Activated CD4-positive, alpha-beta T cell treated with anti-CD3 and anti-CD28 coated beads, Interleukin-2, amount 10 ng/mL, durations not matched to agents 24 days and 14 days (primary cell): ENCODE measurements around the gene ZNF554. TPM values are rescaled to one million over a fixed set of nuclear protein-coding genes. Genes with fewer than 3 reads are reported as not detected.

Source experiments
- DNase-seq: peaks from one replicate; pipeline ENCODE4 v3.0.0; 2022
- H3K27ac Mint-ChIP-seq: one replicate; pipeline ENCODE4 v1.8.0; 2022; ENCODE audit warnings: mild to moderate bottlenecking, mixed read lengths
- H3K27me3 Mint-ChIP-seq: one replicate; pipeline ENCODE4 v1.8.0; 2022; ENCODE audit warnings: mixed read lengths
- H3K36me3 Mint-ChIP-seq: one replicate; pipeline ENCODE4 v1.8.0; 2022; ENCODE audit warnings: low read depth, mild to moderate bottlenecking, mixed read lengths
- H3K4me1 Mint-ChIP-seq: one replicate; pipeline ENCODE4 v1.8.0; 2021; ENCODE audit warnings: mixed read lengths
- H3K4me3 Mint-ChIP-seq: one replicate; pipeline ENCODE4 v1.8.0; 2022; ENCODE audit warnings: mild to moderate bottlenecking, moderate library complexity, mixed read lengths
- H3K9me3 Mint-ChIP-seq: one replicate; pipeline ENCODE4 v1.8.0; 2021; ENCODE audit warnings: mixed read lengths
- intact Hi-C: fragments of 100-400 bp; cut with micrococcal nuclease; formaldehyde crosslinking; loops from one replicate; pipeline ENCODE4 v1.15.1; 2023
- total RNA-seq: library from RNA; stranded (reverse); gene quantifications from 2 replicates; pipeline ENCODE4 v1.2.3, GENCODE V29; 2022

The ZNF554 gene
- total RNA-seq, 1 donor from 2014 or later, result 2.1 TPM

- Mint-ChIP-seq H3K4me1 (no peaks in the 10 kb centered on the region), H3K36me3 (peaks cover 36% of the 10 kb centered on the region), H3K27me3 (no peaks in the 10 kb centered on the region), H3K27ac (no peak overlapping the region), H3K9me3 (no peaks in the 10 kb centered on the region), H3K4me3 (no peak overlapping the region)
- intact Hi-C loops, result no loop called here
- no peak for DNase-seq
Measured at GRCh38 chr19:2807379-2808128, 12.1 kb upstream of the ZNF554 start.

- Mint-ChIP-seq H3K4me1 (no peaks in the 10 kb centered on the region), H3K4me3 (no peak overlapping the region), H3K36me3 (peaks cover 31% of the 10 kb centered on the region), H3K27ac (no peak overlapping the region), H3K9me3 (no peaks in the 10 kb centered on the region), H3K27me3 (no peaks in the 10 kb centered on the region)
- DNase-seq, result no peak
- intact Hi-C loops, result no loop called here
Measured at GRCh38 chr19:2808129-2808941, 11.3 kb upstream of the ZNF554 start.

- intact Hi-C loops, result no loop called here
- H3K27me3 Mint-ChIP-seq, result no peaks in the 10 kb centered on the region
- no peak for DNase-seq
- peaks cover 27% of the 10 kb centered on the region for H3K36me3 Mint-ChIP-seq
- H3K9me3 Mint-ChIP-seq, result no peaks in the 10 kb centered on the region
- no peak overlapping the region for H3K27ac Mint-ChIP-seq
- H3K4me3 Mint-ChIP-seq, result no peak overlapping the region
- H3K4me1 Mint-ChIP-seq, result no peaks in the 10 kb centered on the region
Measured at GRCh38 chr19:2809387-2810140, 10.1 kb upstream of the ZNF554 start.

GRCh38 chr19:2810141-2811091 lies 9.3 kb upstream of the ZNF554 start:
- H3K27ac Mint-ChIP-seq, result no peak overlapping the region
- intact Hi-C loops, result no loop called here
- H3K9me3 Mint-ChIP-seq, result no peaks in the 10 kb centered on the region
- H3K36me3 Mint-ChIP-seq, result peaks cover 24% of the 10 kb centered on the region
- H3K4me3 Mint-ChIP-seq, result no peak overlapping the region
- H3K4me1 Mint-ChIP-seq, result no peaks in the 10 kb centered on the region
- DNase-seq, result no peak
- no peaks in the 10 kb centered on the region for H3K27me3 Mint-ChIP-seq

- no peak overlapping the region for H3K4me3 Mint-ChIP-seq
- H3K4me1 Mint-ChIP-seq, result no peaks in the 10 kb centered on the region
- no peak for DNase-seq
- peaks cover 22% of the 10 kb centered on the region for H3K36me3 Mint-ChIP-seq
- no peak overlapping the region for H3K27ac Mint-ChIP-seq
- intact Hi-C loops, result no loop called here
- H3K9me3 Mint-ChIP-seq, result no peaks in the 10 kb centered on the region
- no peaks in the 10 kb centered on the region for H3K27me3 Mint-ChIP-seq
Measured at GRCh38 chr19:2811221-2811722, 8.4 kb upstream of the ZNF554 start.

- H3K36me3 Mint-ChIP-seq, result peaks cover 19% of the 10 kb centered on the region
- H3K27me3 Mint-ChIP-seq, result no peaks in the 10 kb centered on the region
- H3K4me3 Mint-ChIP-seq, result no peak overlapping the region
- intact Hi-C loops, result no loop called here
- no peaks in the 10 kb centered on the region for H3K9me3 Mint-ChIP-seq
- no peaks in the 10 kb centered on the region for H3K4me1 Mint-ChIP-seq
- no peak overlapping the region for H3K27ac Mint-ChIP-seq
- no peak for DNase-seq
Measured at GRCh38 chr19:2811735-2812413, 7.8 kb upstream of the ZNF554 start.

- H3K4me3 Mint-ChIP-seq, result no peak overlapping the region
Measured at GRCh38 chr19:2812414-2813234, 7.0 kb upstream of the ZNF554 start.

GRCh38 chr19:2813235-2814160 lies 6.2 kb upstream of the ZNF554 start:
- peaks cover 2% of the 10 kb centered on the region for H3K4me1 Mint-ChIP-seq
- DNase-seq, result no peak
- H3K4me3 Mint-ChIP-seq, result no peak overlapping the region
- H3K27ac Mint-ChIP-seq, result no peak overlapping the region
- intact Hi-C loops, result no loop called here
- H3K27me3 Mint-ChIP-seq, result no peaks in the 10 kb centered on the region
- H3K36me3 Mint-ChIP-seq, result peaks cover 18% of the 10 kb centered on the region
- no peaks in the 10 kb centered on the region for H3K9me3 Mint-ChIP-seq

More at GRCh38 chr19:2812414-2813234, 7.0 kb upstream of the ZNF554 start:
- peaks cover 19% of the 10 kb centered on the region for H3K36me3 Mint-ChIP-seq
- no peak overlapping the region for H3K27ac Mint-ChIP-seq
- intact Hi-C loops, result no loop called here
- H3K4me1 Mint-ChIP-seq, result peaks cover 2% of the 10 kb centered on the region
- no peaks in the 10 kb centered on the region for H3K27me3 Mint-ChIP-seq
- no peaks in the 10 kb centered on the region for H3K9me3 Mint-ChIP-seq
- DNase-seq, result no peak

- peaks cover 2% of the 10 kb centered on the region for H3K4me1 Mint-ChIP-seq
- no peak overlapping the region for H3K27ac Mint-ChIP-seq
Measured at GRCh38 chr19:2814426-2814825, 5.2 kb upstream of the ZNF554 start.

GRCh38 chr19:2815191-2815614 lies 4.5 kb upstream of the ZNF554 start:
- DNase-seq, result no peak
- H3K9me3 Mint-ChIP-seq, result no peaks in the 10 kb centered on the region
- H3K4me3 Mint-ChIP-seq, result no peak overlapping the region
- H3K36me3 Mint-ChIP-seq, result peaks cover 4% of the 10 kb centered on the region
- no peaks in the 10 kb centered on the region for H3K27me3 Mint-ChIP-seq
- peaks cover 2% of the 10 kb centered on the region for H3K4me1 Mint-ChIP-seq
- H3K27ac Mint-ChIP-seq, result no peak overlapping the region
- intact Hi-C loops, result no loop called here

More at GRCh38 chr19:2814426-2814825, 5.2 kb upstream of the ZNF554 start:
- no peaks in the 10 kb centered on the region for H3K9me3 Mint-ChIP-seq
- DNase-seq, result no peak
- intact Hi-C loops, result no loop called here
- no peaks in the 10 kb centered on the region for H3K27me3 Mint-ChIP-seq
- H3K36me3 Mint-ChIP-seq, result peaks cover 9% of the 10 kb centered on the region
- no peak overlapping the region for H3K4me3 Mint-ChIP-seq

- peaks cover 3% of the 10 kb centered on the region for H3K4me1 Mint-ChIP-seq
- no peaks in the 10 kb centered on the region for H3K9me3 Mint-ChIP-seq
- H3K27me3 Mint-ChIP-seq, result no peaks in the 10 kb centered on the region
- peaks cover 4% of the 10 kb centered on the region for H3K36me3 Mint-ChIP-seq
- H3K27ac Mint-ChIP-seq, result no peak overlapping the region
- no peak overlapping the region for H3K4me3 Mint-ChIP-seq
- intact Hi-C loops, result no loop called here
- DNase-seq, result no peak
Measured at GRCh38 chr19:2815923-2816322, 3.7 kb upstream of the ZNF554 start.
